Neural progenitor cell (in vitro differentiated cells): Measurements from ENCODE around the gene BRD4. TPM values are rescaled to one million over a fixed set of nuclear protein-coding genes. Genes with fewer than 3 reads are reported as not detected.
A peak's percentile ranks its signal among the peaks of the same experiment; 100 is the strongest.

Experiments
- DNase-seq: peaks from one replicate; pipeline ENCODE4 v3.0.0-alpha.2; 2016; ENCODE audit warnings: low spot score
- H2AFZ ChIP-seq: fragments of 200-600 bp; sonication (generic); replicated peaks from 2 replicates; pipeline ENCODE4 v1.6.1; 2016; ENCODE audit warnings: antibody characterized with exemption
- H3F3A ChIP-seq: fragments of 200-600 bp; sonication (generic); 2 replicates; pipeline ENCODE4 v1.6.1; 2016; ENCODE audit warnings: antibody characterized with exemption, low read depth
- H3K27ac ChIP-seq: fragments of 200-600 bp; sonication (generic); 2 replicates; pipeline ENCODE4 v1.5.1; 2016; ENCODE audit warnings: mild to moderate bottlenecking
- H3K27me3 ChIP-seq: fragments of 200-600 bp; sonication (generic); 2 replicates; pipeline ENCODE4 v1.6.1; 2016; ENCODE audit warnings: mild to moderate bottlenecking, moderate library complexity
- H3K36me3 ChIP-seq: fragments of 200-600 bp; sonication (generic); 2 replicates; pipeline ENCODE4 v1.5.1; 2016
- H3K4me1 ChIP-seq: fragments of 200-600 bp; sonication (generic); 2 replicates; pipeline ENCODE4 v1.6.1; 2016; ENCODE audit warnings: mixed run types
- H3K4me2 ChIP-seq: fragments of 200-600 bp; sonication (generic); 2 replicates; pipeline ENCODE4 v1.6.1; 2016
- H3K4me3 ChIP-seq: fragments of 200-600 bp; sonication (generic); 2 replicates; pipeline ENCODE4 v1.5.1; 2016
- H3K79me2 ChIP-seq: fragments of 200-600 bp; sonication (generic); 2 replicates; pipeline ENCODE4 v1.6.1; 2016; ENCODE audit warnings: low read depth
- H3K9ac ChIP-seq: fragments of 200-600 bp; sonication (generic); 2 replicates; pipeline ENCODE4 v1.6.1; 2016
- H3K9me3 ChIP-seq: fragments of 200-600 bp; sonication (generic); 2 replicates; pipeline ENCODE4 v1.5.1; 2016; ENCODE audit warnings: low read depth
- H4K20me1 ChIP-seq: fragments of 200-600 bp; sonication (generic); 2 replicates; pipeline ENCODE4 v1.6.1; 2016; ENCODE audit warnings: low read depth
- H3K27ac Mint-ChIP-seq: 3 replicates; pipeline ENCODE4 v1.8.0; 2021; ENCODE audit warnings: mixed read lengths
- H3K27me3 Mint-ChIP-seq: 2 replicates; pipeline ENCODE4 v1.8.0; 2022; ENCODE audit warnings: low read depth, mild to moderate bottlenecking, inconsistent platforms, moderate library complexity, mixed read lengths; ENCODE audit not compliant: insufficient read depth
- H3K36me3 Mint-ChIP-seq: 3 replicates; pipeline ENCODE4 v1.8.0; 2021; ENCODE audit warnings: mixed read lengths
- H3K4me1 Mint-ChIP-seq: 3 replicates; pipeline ENCODE4 v1.8.0; 2021; ENCODE audit warnings: mixed read lengths
- H3K4me3 Mint-ChIP-seq: 3 replicates; pipeline ENCODE4 v1.8.0; 2021; ENCODE audit warnings: mild to moderate bottlenecking, moderate library complexity, mixed read lengths
- H3K9me3 Mint-ChIP-seq: 3 replicates; pipeline ENCODE4 v1.8.0; 2020; ENCODE audit warnings: mixed read lengths
- CTCF ChIP-seq: fragments of 200-600 bp; sonication (generic); IDR thresholded peaks from 2 replicates; pipeline ENCODE4 v1.5.1; 2017; ENCODE audit warnings: antibody characterized with exemption, mild to moderate bottlenecking
- EZH2 ChIP-seq: fragments of 200-600 bp; sonication (generic); IDR thresholded peaks from 2 replicates; pipeline ENCODE4 v1.6.1; 2017; ENCODE audit warnings: antibody characterized with exemption, mild to moderate bottlenecking, moderate library complexity
- EZH2phosphoT487 ChIP-seq: fragments of 200-600 bp; sonication (generic); IDR thresholded peaks from 2 replicates; pipeline ENCODE4 v1.6.1; 2017; ENCODE audit warnings: antibody characterized with exemption
- total RNA-seq: library from RNA; depleted of rRNA; stranded (reverse); fragments of >200 nt; gene quantifications from 2 replicates; pipeline ENCODE4 v1.2.3, GENCODE V29; 2015; ENCODE audit warnings: low replicate concordance

The BRD4 gene
- total RNA-seq, 1 donor from 2014 or later = 14.5 TPM

- Histone ChIP-seq H3F3A (peaks cover 19% of the 10 kb centered on the region), H3K9ac (no peak overlapping the region), H4K20me1 (peaks cover 100% of the 10 kb centered on the region), H3K36me3 (no peaks in the 10 kb centered on the region), H3K27me3 (no peaks in the 10 kb centered on the region), H3K9me3 (no peaks in the 10 kb centered on the region), H3K4me3 (no peak overlapping the region), H3K79me2 (peaks cover 100% of the 10 kb centered on the region), H3K4me1 (peaks cover 33% of the 10 kb centered on the region), H3K4me2 (peak overlapping the region; percentile 42), H3K27ac (no peak overlapping the region), H2AFZ (no peak overlapping the region)
- Mint-ChIP-seq H3K4me1 (peaks cover 60% of the 10 kb centered on the region), H3K9me3 (peaks cover 8% of the 10 kb centered on the region), H3K27me3 (peaks cover 2% of the 10 kb centered on the region), H3K36me3 (peaks cover 35% of the 10 kb centered on the region), H3K4me3 (no peak overlapping the region), H3K27ac (peak overlapping the region; percentile 75)
- DNase-seq = no peak
- TF ChIP-seq CTCF = no peak
- TF ChIP-seq EZH2phosphoT487 = no peak
- TF ChIP-seq EZH2 = no peak
Measured at GRCh38 chr19:15296353-15296752, 36.0 kb downstream of the BRD4 start.

GRCh38 chr19:15294561-15294990 is 37.8 kb downstream of the BRD4 start:
- Histone ChIP-seq H3K9me3 (no peaks in the 10 kb centered on the region), H3K36me3 (no peaks in the 10 kb centered on the region), H2AFZ (no peak overlapping the region), H3K9ac (no peak overlapping the region), H3K4me2 (no peak overlapping the region), H3K27ac (no peak overlapping the region), H3K4me1 (peaks cover 46% of the 10 kb centered on the region), H3K4me3 (no peak overlapping the region), H3K27me3 (no peaks in the 10 kb centered on the region), H4K20me1 (peaks cover 100% of the 10 kb centered on the region), H3K79me2 (peaks cover 100% of the 10 kb centered on the region), H3F3A (peaks cover 19% of the 10 kb centered on the region)
- peaks cover 5% of the 10 kb centered on the region for H3K9me3 Mint-ChIP-seq
- peaks cover 67% of the 10 kb centered on the region for H3K4me1 Mint-ChIP-seq
- no peak overlapping the region for H3K4me3 Mint-ChIP-seq
- TF ChIP-seq CTCF (no peak), EZH2 (no peak), EZH2phosphoT487 (no peak)
- no peak for DNase-seq
- H3K36me3 Mint-ChIP-seq = peaks cover 27% of the 10 kb centered on the region
- peaks cover 2% of the 10 kb centered on the region for H3K27me3 Mint-ChIP-seq
- no peak overlapping the region for H3K27ac Mint-ChIP-seq

- no peak for DNase-seq
- Histone ChIP-seq H2AFZ (no peak overlapping the region), H4K20me1 (peaks cover 100% of the 10 kb centered on the region), H3K4me1 (peaks cover 49% of the 10 kb centered on the region), H3K9me3 (no peaks in the 10 kb centered on the region), H3K4me2 (no peak overlapping the region), H3K27me3 (no peaks in the 10 kb centered on the region), H3K9ac (no peak overlapping the region), H3K27ac (no peak overlapping the region), H3F3A (peaks cover 19% of the 10 kb centered on the region), H3K36me3 (no peaks in the 10 kb centered on the region), H3K79me2 (peaks cover 100% of the 10 kb centered on the region), H3K4me3 (no peak overlapping the region)
- Mint-ChIP-seq H3K9me3 (peaks cover 5% of the 10 kb centered on the region), H3K27me3 (peaks cover 2% of the 10 kb centered on the region), H3K27ac (no peak overlapping the region), H3K4me1 (peaks cover 66% of the 10 kb centered on the region), H3K4me3 (no peak overlapping the region), H3K36me3 (peaks cover 26% of the 10 kb centered on the region)
- TF ChIP-seq CTCF (no peak), EZH2 (no peak), EZH2phosphoT487 (no peak)
Measured at GRCh38 chr19:15293781-15294491, 38.4 kb downstream of the BRD4 start.
